Endothelial cell of coronary artery (primary cell): ENCODE measurements around the gene BNC2. TPM values are rescaled to one million over a fixed set of nuclear protein-coding genes. Genes with fewer than 3 reads are reported as not detected.

Experiments
- total RNA-seq: library from RNA; depleted of rRNA; stranded (reverse); fragments of >200 nt; gene quantifications from 2 replicates; pipeline ENCODE4 v1.2.3, GENCODE V29; 2014

The BNC2 gene
- 15.3 and 21.1 TPM in 2 replicates for total RNA-seq

GRCh38 chr9:16870596-16871335 is at the start of gene BNC2:
Gene BNC2, minus strand, starts transcription at chr9:16870670. Its CDS starts 22 bp downstream, at chr9:16870648.

